Fibroblast of the conjunctiva (primary cell): Measurements from ENCODE around the gene KEL.
A peak's percentile ranks its signal among the peaks of the same experiment; 100 is the strongest.
"Not testable (repeated sequence)": the region's sequence is repeated elsewhere in the genome, so short reads cannot be mapped to it uniquely, and the experiment has no call there.

Experiments used
- DNase-seq: peaks from one replicate; pipeline ENCODE4 v3.0.0-alpha.2; 2010; ENCODE audit warnings: low read depth

The KEL gene, protein sequence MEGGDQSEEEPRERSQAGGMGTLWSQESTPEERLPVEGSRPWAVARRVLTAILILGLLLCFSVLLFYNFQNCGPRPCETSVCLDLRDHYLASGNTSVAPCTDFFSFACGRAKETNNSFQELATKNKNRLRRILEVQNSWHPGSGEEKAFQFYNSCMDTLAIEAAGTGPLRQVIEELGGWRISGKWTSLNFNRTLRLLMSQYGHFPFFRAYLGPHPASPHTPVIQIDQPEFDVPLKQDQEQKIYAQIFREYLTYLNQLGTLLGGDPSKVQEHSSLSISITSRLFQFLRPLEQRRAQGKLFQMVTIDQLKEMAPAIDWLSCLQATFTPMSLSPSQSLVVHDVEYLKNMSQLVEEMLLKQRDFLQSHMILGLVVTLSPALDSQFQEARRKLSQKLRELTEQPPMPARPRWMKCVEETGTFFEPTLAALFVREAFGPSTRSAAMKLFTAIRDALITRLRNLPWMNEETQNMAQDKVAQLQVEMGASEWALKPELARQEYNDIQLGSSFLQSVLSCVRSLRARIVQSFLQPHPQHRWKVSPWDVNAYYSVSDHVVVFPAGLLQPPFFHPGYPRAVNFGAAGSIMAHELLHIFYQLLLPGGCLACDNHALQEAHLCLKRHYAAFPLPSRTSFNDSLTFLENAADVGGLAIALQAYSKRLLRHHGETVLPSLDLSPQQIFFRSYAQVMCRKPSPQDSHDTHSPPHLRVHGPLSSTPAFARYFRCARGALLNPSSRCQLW

GRCh38 chr7:142961973-142962926, at the start of gene KEL:
Gene KEL (minus strand): TSS chr7:142962363. CDS start chr7:142962206, 157 bp downstream.
- no peak for DNase-seq

GRCh38 chr7:143008007-143008901, 46.1 kb upstream of the KEL start:
- peak; percentile 37 for DNase-seq

GRCh38 chr7:143005632-143006260, 43.6 kb upstream of the KEL start:
- no peak for DNase-seq

- DNase-seq: peak; percentile 35
Measured at GRCh38 chr7:143003393-143004051, 41.4 kb upstream of the KEL start.

DNA sequence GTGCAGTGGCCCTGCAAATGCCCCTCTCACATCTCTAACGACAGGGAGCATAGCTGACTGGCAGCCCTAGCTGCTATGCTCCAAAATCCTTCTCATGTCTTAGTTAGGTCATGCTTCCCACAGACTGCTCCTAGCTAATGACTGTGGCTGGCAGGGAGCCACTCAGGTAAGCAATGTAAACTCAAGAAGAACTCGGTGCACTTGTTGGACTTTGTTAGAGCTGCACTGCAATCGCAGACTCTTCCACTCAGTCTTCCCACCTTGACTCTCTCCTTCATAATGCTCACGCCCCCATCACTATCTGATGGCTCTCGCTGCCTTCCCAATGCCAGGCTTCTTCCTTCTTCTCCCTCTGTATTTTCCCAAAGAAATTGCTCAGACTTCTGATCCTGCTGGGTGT, 40.7 kb upstream of the KEL start:
- DNase-seq: no peak

GRCh38 chr7:143002106-143002505, 39.9 kb upstream of the KEL start:
- DNase-seq: no peak

GRCh38 chr7:143000648-143001047, 38.5 kb upstream of the KEL start:
- DNase-seq: no peak

- no peak for DNase-seq
Measured at GRCh38 chr7:142999793-143000192, 37.6 kb upstream of the KEL start.

GRCh38 chr7:142998966-142999365, 36.8 kb upstream of the KEL start:
- no peak for DNase-seq

GRCh38 chr7:142997456-142997989, 35.4 kb upstream of the KEL start:
- no peak for DNase-seq

- no peak for DNase-seq
Measured at GRCh38 chr7:142992427-142992826, 30.3 kb upstream of the KEL start.

DNA sequence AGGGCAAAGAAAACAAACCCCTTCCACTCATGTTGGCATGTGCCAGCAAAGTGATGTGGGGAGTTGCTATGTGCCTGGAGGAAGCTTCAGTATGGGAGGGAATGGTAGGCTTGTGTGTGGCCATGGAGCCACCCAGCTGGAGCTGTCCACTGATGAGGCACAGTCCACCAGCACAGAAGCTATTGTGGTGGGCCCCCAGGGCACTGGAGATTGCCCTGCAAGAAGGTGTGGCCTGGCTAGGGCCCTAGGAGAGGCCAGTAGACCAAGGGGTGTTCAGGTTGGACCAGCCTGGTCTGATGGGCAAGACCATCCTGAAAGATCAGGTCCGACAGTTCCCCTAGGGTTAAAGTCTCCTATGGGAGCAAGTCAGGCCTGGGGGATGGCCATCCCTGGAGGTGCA, 22.1 kb upstream of the KEL start:
- DNase-seq: no peak

DNA sequence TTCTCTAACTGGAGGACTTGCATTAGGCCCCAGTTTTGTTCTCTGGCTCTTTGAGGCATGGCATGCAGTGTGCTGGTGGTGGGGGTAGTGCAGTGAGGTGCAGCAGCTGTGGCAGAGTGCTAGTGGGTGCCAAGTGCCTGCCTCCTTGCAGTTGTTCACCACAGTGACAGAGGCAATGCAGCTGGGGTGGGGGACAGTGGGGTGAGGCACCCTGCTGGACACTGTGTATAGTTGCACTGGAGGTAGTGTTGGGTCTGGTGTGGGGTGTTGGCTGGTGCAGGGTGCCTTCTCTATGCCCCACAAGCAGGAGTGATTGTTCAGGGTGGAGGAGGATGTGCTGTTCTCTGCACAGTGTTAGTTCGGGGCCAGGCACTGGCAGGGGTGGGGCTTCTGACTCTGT, 21.7 kb upstream of the KEL start:
- DNase-seq: no peak

DNA sequence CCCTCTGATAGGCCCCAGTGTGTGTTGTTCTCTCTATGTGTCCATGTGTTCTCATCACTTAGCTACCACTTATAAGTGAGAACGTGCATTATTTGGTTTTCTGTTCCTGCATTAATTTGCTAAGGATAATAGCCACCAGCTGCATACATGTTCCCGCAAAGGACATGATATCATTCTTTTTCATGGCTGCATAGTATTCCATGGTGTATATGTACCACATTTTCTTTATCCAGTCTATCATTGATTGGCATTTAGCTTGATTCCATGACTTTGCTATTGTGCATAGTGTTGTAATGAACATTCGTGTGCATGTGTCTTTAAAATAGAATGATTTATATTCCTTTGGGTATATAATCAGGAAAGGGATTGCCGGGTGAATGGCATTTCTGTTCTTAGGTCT, 16.2 kb upstream of the KEL start:
- not testable (repeated sequence) for DNase-seq

DNA sequence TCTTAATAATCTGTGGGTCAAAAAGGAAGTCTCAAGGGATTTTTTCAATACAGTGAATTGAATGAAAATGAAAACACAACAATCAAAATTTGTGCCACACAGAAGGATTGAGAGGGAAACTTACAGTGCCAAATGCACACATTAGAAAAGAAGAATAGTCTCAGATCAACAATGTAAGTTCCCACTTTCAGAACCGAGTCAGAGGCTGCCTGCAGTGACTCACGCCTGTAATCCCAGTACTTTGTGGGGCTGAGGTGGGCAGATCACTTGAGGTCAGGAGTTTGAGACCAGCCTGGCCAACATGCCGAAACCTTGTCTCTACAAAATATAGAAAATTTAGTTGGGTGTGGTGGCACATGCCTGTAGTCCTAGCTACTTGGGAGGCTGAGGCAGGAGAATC, 12.5 kb upstream of the KEL start:
- no peak for DNase-seq

DNA sequence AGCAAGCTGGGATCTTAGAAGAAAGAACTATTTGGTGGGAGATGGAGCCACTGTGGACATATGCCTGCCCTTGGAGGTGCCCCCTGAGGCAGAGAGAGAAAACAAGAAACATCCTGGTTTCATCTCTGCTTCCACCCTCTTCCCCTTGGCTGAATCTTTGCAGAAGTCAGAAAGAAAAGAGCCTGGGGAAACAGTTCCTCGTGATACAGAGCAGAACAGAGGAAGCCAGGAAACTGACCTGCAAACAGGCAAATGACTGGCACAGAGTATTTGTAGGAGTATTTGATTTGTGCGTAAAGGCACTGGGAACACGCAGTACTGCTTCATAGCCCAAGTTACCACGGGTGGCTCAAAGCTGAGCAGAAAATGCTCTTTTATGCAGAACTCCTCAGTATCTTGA, 7.0 kb upstream of the KEL start:
- no peak for DNase-seq

DNA sequence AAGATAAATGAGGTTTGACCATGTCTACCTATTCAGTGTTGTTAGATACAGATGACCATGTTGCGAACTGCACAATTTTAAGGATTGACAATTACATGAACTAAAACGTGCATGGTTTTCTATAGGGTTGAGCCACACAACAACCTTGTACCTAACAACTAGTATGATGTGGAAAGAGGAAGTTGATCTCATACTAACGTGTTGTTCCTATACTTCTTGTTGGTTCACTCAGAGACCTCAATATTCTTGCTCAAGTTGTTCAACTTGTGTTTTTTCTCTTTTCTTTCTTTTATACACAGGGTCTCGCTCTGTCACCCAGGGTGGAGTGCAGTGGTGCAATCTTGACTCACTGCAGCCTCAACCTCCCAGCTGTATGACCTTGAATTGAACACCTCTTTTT, 6.1 kb upstream of the KEL start:
- no peak for DNase-seq

DNA sequence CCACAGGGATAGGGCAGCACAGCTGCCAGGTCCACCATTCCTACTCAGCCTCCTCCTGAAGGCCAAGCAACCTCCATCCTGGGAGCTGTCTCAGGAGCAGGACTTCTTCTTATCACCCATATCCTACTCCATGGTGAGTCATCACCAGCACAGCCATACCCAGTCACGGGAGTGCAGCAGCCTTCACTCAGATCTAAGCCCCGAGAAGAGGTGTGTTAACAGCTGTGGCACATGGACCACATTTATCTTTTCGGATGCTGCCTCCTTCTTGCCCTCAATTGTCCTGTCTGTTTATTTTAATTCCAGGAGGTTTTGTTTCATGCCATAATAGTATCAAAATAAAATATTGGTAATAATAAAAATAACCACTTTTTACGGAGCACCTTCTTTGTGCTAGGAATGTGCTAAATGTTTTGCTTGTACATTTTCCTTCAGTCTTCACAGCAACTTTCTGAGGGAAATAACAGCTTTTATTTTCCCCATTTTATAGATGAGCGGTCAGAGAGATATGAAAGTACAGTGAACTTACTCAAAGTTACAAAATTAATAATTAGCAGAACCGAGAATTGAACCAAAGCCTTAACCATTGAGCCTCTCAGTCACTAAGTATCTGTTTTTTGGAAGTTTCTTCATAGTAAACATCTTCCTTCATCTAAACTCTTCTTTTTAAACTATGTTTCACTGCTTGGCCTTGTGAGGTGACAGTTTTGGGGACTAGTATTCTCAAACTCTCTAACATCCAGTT, 2.5 kb upstream of the KEL start:
- no peak for DNase-seq

DNA sequence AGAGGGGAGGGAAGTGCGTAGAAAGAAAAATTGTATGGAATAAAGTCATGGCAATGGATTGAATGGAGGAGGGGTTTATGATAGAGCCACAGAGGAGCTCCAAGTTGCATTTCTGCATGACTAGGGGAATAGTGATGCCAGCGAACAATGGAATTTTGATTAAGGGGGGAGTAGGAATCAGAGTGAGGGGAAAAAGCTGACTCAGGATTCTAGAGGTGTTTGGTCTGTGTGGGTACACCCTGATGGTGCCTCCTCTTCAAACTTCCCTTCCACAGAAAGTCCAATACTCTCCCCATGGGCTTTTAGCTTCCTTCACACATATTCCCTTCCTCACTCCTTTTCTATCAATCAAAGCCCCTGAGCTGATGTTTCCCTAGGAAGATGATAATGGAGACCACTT, 1.8 kb upstream of the KEL start:
- no peak for DNase-seq
